GM18519 (cell line): ENCODE results near the gene RBMX.

ENCODE experiments used
- ATAC-seq: cut with Tn5 transposase; IDR thresholded peaks from one replicate; pipeline ENCODE4 v1.9.1; 2021; ENCODE audit warnings: mild to moderate bottlenecking, moderate library complexity; ENCODE audit not compliant: unreplicated experiment, low FRiP score

RBMX gene

GRCh38 chrX:136849395-136849794 lies 31.1 kb downstream of the RBMX start:
- no peak for ATAC-seq

- no peak for ATAC-seq
These were observed 32.7 kb downstream of the RBMX start for GRCh38 chrX:136847874-136848273.

- no peak for ATAC-seq
These were observed 41.3 kb downstream of the RBMX start for GRCh38 chrX:136839196-136839595.

DNA sequence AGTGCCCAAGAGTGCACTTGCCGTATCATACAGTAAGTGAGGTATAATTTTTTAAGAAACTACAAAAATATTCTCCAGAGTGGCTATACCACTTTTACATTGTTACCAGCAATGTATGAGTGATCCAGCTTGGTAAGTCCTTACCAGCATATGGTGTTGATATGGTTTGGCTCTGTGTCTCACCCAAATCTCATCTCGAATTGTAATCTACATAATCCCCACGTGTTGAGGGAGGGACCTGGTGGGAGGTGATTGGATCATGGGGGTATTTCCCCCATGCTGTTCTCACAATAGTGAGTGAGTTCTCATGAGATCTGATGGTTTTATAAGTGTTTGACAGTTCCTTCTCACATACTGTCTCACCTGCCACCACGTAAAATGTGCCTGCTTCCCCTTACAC lies 44.8 kb downstream of the RBMX start:
- no peak for ATAC-seq

GRCh38 chrX:136829413-136829812 lies 51.1 kb downstream of the RBMX start:
- ATAC-seq = no peak

DNA sequence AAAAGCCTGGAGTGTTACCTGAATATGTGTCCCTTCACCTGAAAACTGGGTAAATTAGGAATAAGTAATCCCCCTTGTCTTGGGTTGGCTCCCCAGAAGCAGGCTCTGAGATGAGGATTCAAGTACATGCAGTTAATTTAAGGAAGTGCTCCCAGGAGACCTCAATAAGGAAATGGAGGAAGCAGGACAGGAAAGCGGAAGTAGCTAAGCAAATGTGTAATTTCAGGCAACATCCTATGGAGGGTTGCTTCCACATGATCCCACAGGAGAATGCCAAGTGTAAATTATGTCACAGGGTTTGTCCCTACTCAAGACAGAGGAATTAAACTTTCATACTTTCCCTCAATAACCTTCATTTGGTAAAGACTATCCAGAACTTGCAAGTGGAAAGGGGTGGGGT lies 51.7 kb downstream of the RBMX start:
- no peak for ATAC-seq

GRCh38 chrX:136827026-136827425 lies 53.5 kb downstream of the RBMX start:
- ATAC-seq = no peak

DNA sequence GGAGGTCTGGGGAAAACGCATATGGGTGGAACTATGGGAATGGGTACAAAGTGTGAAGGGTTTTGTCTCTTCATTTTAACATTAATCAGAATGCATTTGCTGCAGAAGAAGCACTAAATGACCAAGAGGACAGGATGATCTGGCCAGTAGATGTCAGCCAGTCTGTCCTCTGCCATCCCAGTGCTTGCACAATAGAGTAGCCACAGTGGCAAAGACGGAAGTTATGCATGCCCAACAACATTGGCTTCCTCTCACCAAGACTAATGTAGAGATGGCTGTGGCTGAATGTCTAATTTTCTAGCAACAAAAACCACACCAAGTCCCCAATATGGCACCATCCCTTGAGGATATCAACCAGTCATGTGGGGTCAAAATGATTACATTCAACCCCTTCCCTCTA lies 54.8 kb downstream of the RBMX start:
- ATAC-seq = no peak
